K562 (cell line): ENCODE measurements around the gene MYCBPAP. TPM values are rescaled to one million over a fixed set of nuclear protein-coding genes. Genes with fewer than 3 reads are reported as not detected.

Experiments
- ATAC-seq: fragments of 200-7000 bp; cut with Tn5 transposase; 3 replicates; pipeline ENCODE4 v1.9.1; 2020; ENCODE audit warnings: moderate library complexity
- BruUV-seq: library from RNA; stranded (reverse); fragments of 400-500 nt; replicated peaks from 2 replicates; lab custom pipeline; 2021; lab: Mats Ljungman, UMichigan
- CTCF ChIA-PET: fragments of 300-600 bp; formaldehyde crosslinking; extraction: SDS; loops from one replicate; lab custom pipeline; 2021; ENCODE audit warnings: low intra/inter-chr PET ratio; lab: Yijun Ruan, JAX
- POLR2A ChIA-PET: fragments of 300-600, 350-650 bp; sonication (Branson Sonifier 250); formaldehyde crosslinking; extraction: SDS; loops from one replicate; lab custom pipeline; 2021; ENCODE audit warnings: antibody characterized with exemption, inconsistent platforms; lab: Yijun Ruan, JAX
- DNase-seq, 4 experiments: peaks; one replicate each; pipeline versions ENCODE4 v3.0.0 to v3.0.0-alpha.2; 2011 to 2018; ENCODE audit warnings: low spot score in 3 of 4, mixed read lengths in 3 of 4; ENCODE audit errors: extremely low read depth in 1 of 4
- FAIRE-seq: peaks from 2 replicates; lab custom pipeline; 2011; peaks lifted over from hg19 to GRCh38; lab: Jason Lieb, UNC
- H2AFZ ChIP-seq: 2 replicates; pipeline ENCODE4 v1.6.0; 2011; ENCODE audit warnings: low read depth, low read length, control low read depth, inconsistent platforms
- H3K27ac ChIP-seq: fragments of 200-600 bp; 3 replicates; pipeline ENCODE4 v1.8.0; 2011; ENCODE audit warnings: low read depth, mild to moderate bottlenecking, control low read depth, inconsistent platforms, low read length, moderate library complexity, mixed read lengths; ENCODE audit errors: extremely low read depth
- H3K27me3 ChIP-seq, 2 experiments: fragments of 300-600 bp in 1 of 2; 2 replicates in 1 of 2; 3 replicates in 1 of 2; pipeline versions ENCODE4 v1.6.0 to v1.8.0; 2011; ENCODE audit warnings: inconsistent platforms in 2 of 2, low read length in 2 of 2, mild to moderate bottlenecking in 1 of 2, mixed read lengths in 1 of 2, moderate library complexity in 1 of 2; ENCODE audit not compliant: control insufficient read depth in 2 of 2, insufficient read depth in 2 of 2
- H3K36me3 ChIP-seq: fragments of 300-600 bp; 3 replicates; pipeline ENCODE4 v1.8.0; 2011; ENCODE audit warnings: mild to moderate bottlenecking, low read length, inconsistent platforms; ENCODE audit not compliant: control insufficient read depth, insufficient read depth
- H3K4me1 ChIP-seq, 2 experiments: fragments of 200-600 bp in 1 of 2; replicated peaks in 1 of 2; 2 replicates in 1 of 2; 3 replicates in 1 of 2; pipeline versions ENCODE4 v1.5.1 to v1.8.0; 2011; ENCODE audit warnings: inconsistent platforms in 2 of 2, low read length in 2 of 2, mild to moderate bottlenecking in 1 of 2, mixed read lengths in 1 of 2, moderate library complexity in 1 of 2; ENCODE audit not compliant: control insufficient read depth in 2 of 2, insufficient read depth in 2 of 2
- H3K4me2 ChIP-seq: 2 replicates; pipeline ENCODE4 v1.6.1; 2011; ENCODE audit warnings: low read length, control low read depth, inconsistent platforms, mixed read lengths; ENCODE audit not compliant: insufficient read depth
- H3K4me3 ChIP-seq: fragments of 200-600 bp; sonication (generic), shearing (Covaris generic); 2 replicates; pipeline ENCODE4 v1.5.1; 2016; ENCODE audit warnings: control low read depth, inconsistent platforms
- H3K79me2 ChIP-seq: fragments of 200-600 bp; 3 replicates; pipeline ENCODE4 v1.8.0; 2011; ENCODE audit warnings: low read length, inconsistent platforms; ENCODE audit not compliant: control insufficient read depth, insufficient read depth
- H3K9ac ChIP-seq, 2 experiments: 2 replicates each; pipeline versions ENCODE4 v1.6.0 to v1.6.1; 2011; ENCODE audit warnings: low read depth in 2 of 2, low read length in 2 of 2, control low read depth in 1 of 2, inconsistent platforms in 1 of 2, mild to moderate bottlenecking in 1 of 2, mixed read lengths in 1 of 2; ENCODE audit not compliant: insufficient read depth in 1 of 2
- H3K9me1 ChIP-seq: one replicate; pipeline ENCODE4 v1.6.0; 2011; ENCODE audit warnings: inconsistent platforms, mild to moderate bottlenecking, low read length, moderate library complexity; ENCODE audit not compliant: control insufficient read depth, insufficient read depth
- H3K9me3 ChIP-seq: replicated peaks from 2 replicates; pipeline ENCODE4 v1.5.1; 2011; ENCODE audit warnings: low read depth, low read length, inconsistent platforms; ENCODE audit not compliant: control insufficient read depth, insufficient read depth
- H4K20me1 ChIP-seq: replicated peaks from 2 replicates; pipeline ENCODE4 v1.6.1; 2011; ENCODE audit warnings: low read length, inconsistent platforms, mixed read lengths; ENCODE audit not compliant: control insufficient read depth, insufficient read depth
- BHLHE40 ChIP-seq: IDR thresholded peaks from 2 replicates; pipeline ENCODE4 v1.6.1; 2011; ENCODE audit warnings: low read length, improper control_type of control experiment
- COPS2 ChIP-seq: fragments of 450-650 bp; conservative IDR thresholded peaks from 2 replicates; pipeline ENCODE4 v1.6.1; 2016; ENCODE audit warnings: mild to moderate bottlenecking, moderate library complexity
- DIDO1 ChIP-seq: fragments of 450-650 bp; IDR thresholded peaks from 2 replicates; pipeline ENCODE4 v1.6.1; 2016; ENCODE audit warnings: low read depth, missing biosample characterization, missing genetic modification characterization
- EGR1 ChIP-seq: fragments of 450-650 bp; conservative IDR thresholded peaks from 2 replicates; pipeline ENCODE4 v1.6.1; 2017; ENCODE audit warnings: mild to moderate bottlenecking
- KDM1A ChIP-seq, 2 experiments: fragments of 450-650 bp; IDR thresholded peaks; 2 replicates each; pipeline ENCODE4 v1.6.1; 2016; ENCODE audit warnings: mild to moderate bottlenecking in 2 of 2
- SLC30A9 ChIP-seq: fragments of 250-450 bp; sonication (Bioruptor Pico); IDR thresholded peaks from 2 replicates; pipeline ENCODE4 v1.8.0; 2022; ENCODE audit warnings: mild to moderate bottlenecking, moderate library complexity
- TCF3 ChIP-seq: sonication (generic); formaldehyde crosslinking; IDR thresholded peaks from 2 replicates; pipeline ENCODE4 v1.4.0; 2020; ENCODE audit warnings: mild to moderate bottlenecking, missing genetic modification reagents
- YBX1 ChIP-seq: fragments of 450-650 bp; IDR thresholded peaks from 2 replicates; pipeline ENCODE4 v1.7.1; 2016; ENCODE audit warnings: mild to moderate bottlenecking
- ZNF224 ChIP-seq: sonication (generic); formaldehyde crosslinking; IDR thresholded peaks from 2 replicates; pipeline ENCODE4 v1.8.0; 2022; ENCODE audit warnings: mild to moderate bottlenecking, missing genetic modification reagents
- ZNF431 ChIP-seq: sonication (generic); formaldehyde crosslinking; IDR thresholded peaks from 2 replicates; pipeline ENCODE4 v1.8.0; 2022; ENCODE audit warnings: mild to moderate bottlenecking, missing genetic modification reagents
- WGBS: fragments of 100-300 bp; shearing (Covaris generic); methylation state at CpG from one replicate; pipeline ENCODE4 v1.1.6; 2016; ENCODE audit warnings: low coverage, mixed read lengths; ENCODE audit not compliant: insufficient coverage; ENCODE audit errors: missing lambda C conversion rate; 5-methylcytosine and 5-hydroxymethylcytosine counted together
- in situ Hi-C: fragments of 300-500 bp; cut with MboI; formaldehyde crosslinking; loops from 4 replicates; pipeline ENCODE4 v1.15.0; 2018; ENCODE audit warnings: inconsistent platforms, mixed read lengths
- intact Hi-C: fragments of 100-400 bp; cut with micrococcal nuclease; formaldehyde crosslinking; loops from 2 replicates; pipeline ENCODE4 v1.14.2; 2022
- polyA plus RNA-seq, 8 experiments: library from polyadenylated mRNA; depleted of rRNA in 4 of 8; stranded (reverse) in 5 of 8; unstranded in 3 of 8; fragments of >200 nt; fragmentation: Nextera tagmentation in 2 of 8; fragmentation: Illumina TruSeq in 1 of 8; extraction: Ambion mirVana in 2 of 8; extraction: Trizol in 1 of 8; gene quantifications; 2 replicates each; pipeline versions ENCODE4 v1.2.1 to v1.2.3, GENCODE V29; 2011 to 2014; ENCODE audit warnings: inconsistent platforms in 1 of 8, missing spikeins in 1 of 8
- total RNA-seq, 7 experiments: library from RNA; depleted of rRNA in 6 of 7; stranded (reverse); fragments of >200 nt in 6 of 7; fragmentation: Illumina TruSeq in 2 of 7; extraction: Trizol in 2 of 7; gene quantifications; 2 replicates each; pipeline versions ENCODE4 v1.2.1 to v1.2.3, GENCODE V29; 2011 to 2021; ENCODE audit warnings: low replicate concordance in 1 of 7
- TF ChIP-seq, protein P1 (sequence below), 2 experiments: fragments of 450-650 bp; conservative IDR thresholded peaks; 2 replicates each; pipeline ENCODE4 v1.6.1; 2017; ENCODE audit warnings: mild to moderate bottlenecking in 2 of 2, moderate library complexity in 2 of 2
- TF ChIP-seq, protein P2 (sequence below): sonication (generic); formaldehyde crosslinking; IDR thresholded peaks from 2 replicates; pipeline ENCODE4 v1.9.0; 2022; ENCODE audit warnings: mild to moderate bottlenecking, missing genetic modification reagents

The MYCBPAP gene
- total and polyA plus RNA-seq, 9 of the 15 experiments (the other 6 are each of a cell fraction or from before 2014, with no cell fraction given) = not detected

DNA sequence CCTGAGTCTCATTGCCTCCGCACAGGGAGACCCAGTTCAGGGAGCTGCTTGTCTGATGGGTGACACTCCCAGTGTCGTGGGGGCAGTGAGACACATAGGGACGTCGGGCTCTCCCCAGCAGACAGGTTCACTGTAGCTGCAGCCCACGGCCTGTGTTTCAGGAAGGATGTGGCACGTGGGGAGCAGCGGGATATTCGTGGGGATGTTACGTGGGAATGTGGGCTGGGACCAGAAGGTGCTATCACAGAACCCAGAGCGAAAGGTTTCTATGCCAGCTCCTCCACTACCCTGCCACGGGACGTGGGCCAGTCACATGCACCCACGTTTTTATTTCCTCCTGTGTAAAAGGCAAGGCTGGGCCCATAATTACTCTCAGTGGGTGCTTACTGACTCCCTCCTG, 68.6 kb downstream of the MYCBPAP start:
- WGBS = 0% methylated on average over 9 of the region's 13 CpGs
- intact Hi-C loops (no loop called here), in situ Hi-C loops (no loop called here)
- H3K27me3 ChIP-seq = peaks cover 15 to 82% of the 10 kb centered on the region in 2 experiments; a peak in 4 of 5 replicates
- H3K9ac ChIP-seq = no peak overlapping the region
- no peaks in the 10 kb centered on the region for H3K9me1 ChIP-seq
- ChIA-PET POLR2A (interaction anchor here (0.6 to 1.1 kb wide), 3 partner anchors 9 to 11 kb away, joined by 3 to 6 read pairs (median 4); no protein-coding TSS in a partner anchor), CTCF (no interaction called here)
- no TSS peak for BruUV-seq
- no peak for FAIRE-seq
- H3K36me3 ChIP-seq = no peaks in the 10 kb centered on the region
- H3K79me2 ChIP-seq = no peaks in the 10 kb centered on the region
- no peak overlapping the region for H2AFZ ChIP-seq
- H4K20me1 ChIP-seq = peaks cover 16% of the 10 kb centered on the region; the same call in 1 of the 2 replicates
- TF ChIP-seq YBX1 (no peak), COPS2 (no peak), ZNF431 (CRISPR knock-in tag) (no peak), TCF3 (CRISPR knock-in tag) (no peak), SLC30A9 (CRISPR knock-in tag) (no peak)
- no peaks in the 10 kb centered on the region; the same call in 1 of the 2 replicates for H3K9me3 ChIP-seq
- peaks cover 14 to 29% of the 10 kb centered on the region in 2 experiments; a peak in 4 of 5 replicates for H3K4me1 ChIP-seq
- no peak overlapping the region for H3K4me2 ChIP-seq
- no peak overlapping the region for H3K4me3 ChIP-seq
- no peak for DNase-seq
- ATAC-seq = no peak
- H3K27ac ChIP-seq = no peak overlapping the region

DNA sequence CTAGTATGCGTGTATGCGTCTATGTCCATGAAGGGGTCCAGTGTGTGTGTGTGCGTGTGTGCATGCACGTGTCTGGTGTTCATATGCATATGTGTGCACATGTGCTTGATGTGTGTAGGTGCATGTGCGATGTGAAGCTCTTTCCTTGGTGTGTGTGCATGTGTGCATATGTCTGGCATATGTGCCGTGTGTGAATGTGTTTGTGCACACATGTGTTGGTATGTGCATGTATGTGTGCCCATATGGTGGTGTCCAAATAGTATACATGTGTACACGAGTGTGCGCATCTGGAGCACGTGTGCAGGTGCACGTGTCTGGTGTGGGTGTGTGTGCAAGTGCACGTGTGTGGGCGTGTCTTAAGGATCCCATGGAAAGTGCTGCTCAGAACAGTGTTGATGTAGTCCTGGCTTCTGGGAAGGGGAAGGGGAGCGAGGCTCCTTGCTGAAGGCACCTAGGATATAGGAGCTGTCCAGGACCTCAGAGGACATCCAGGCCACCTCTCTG, 69.3 kb downstream of the MYCBPAP start:
- DNase-seq (no peak), FAIRE-seq (no peak), ATAC-seq (no peak)
- Histone ChIP-seq H3K27ac (no peak overlapping the region), H3K79me2 (no peaks in the 10 kb centered on the region), H3K9ac (no peak overlapping the region), H3K9me3 (no peaks in the 10 kb centered on the region; the same call in 1 of the 2 replicates), H4K20me1 (peaks cover 16% of the 10 kb centered on the region; the same call in 1 of the 2 replicates), H2AFZ (no peak overlapping the region), H3K4me1 (peaks cover 14 to 27% of the 10 kb centered on the region in 2 experiments; a peak in 4 of 5 replicates), H3K36me3 (no peaks in the 10 kb centered on the region), H3K27me3 (peaks cover 13 to 83% of the 10 kb centered on the region in 2 experiments; a peak in 4 of 5 replicates), H3K4me2 (no peak overlapping the region), H3K9me1 (no peaks in the 10 kb centered on the region), H3K4me3 (no peak overlapping the region)
- 12% methylated on average over 13 of the region's 13 CpGs for WGBS
- ChIA-PET POLR2A (no interaction called here), CTCF (no interaction called here)
- TF ChIP-seq BHLHE40 = peak; percentile 88
- TF ChIP-seq KDM1A (IDR thresholded peaks at IDR 0.05) = peak in 1 of 2 experiments; percentile 83; a peak in 2 of 4 replicates
- TF ChIP-seq ZNF224 (CRISPR knock-in tag) = no peak
- TF ChIP-seq DIDO1 (tag) = no peak
- TF ChIP-seq, protein P1, sequence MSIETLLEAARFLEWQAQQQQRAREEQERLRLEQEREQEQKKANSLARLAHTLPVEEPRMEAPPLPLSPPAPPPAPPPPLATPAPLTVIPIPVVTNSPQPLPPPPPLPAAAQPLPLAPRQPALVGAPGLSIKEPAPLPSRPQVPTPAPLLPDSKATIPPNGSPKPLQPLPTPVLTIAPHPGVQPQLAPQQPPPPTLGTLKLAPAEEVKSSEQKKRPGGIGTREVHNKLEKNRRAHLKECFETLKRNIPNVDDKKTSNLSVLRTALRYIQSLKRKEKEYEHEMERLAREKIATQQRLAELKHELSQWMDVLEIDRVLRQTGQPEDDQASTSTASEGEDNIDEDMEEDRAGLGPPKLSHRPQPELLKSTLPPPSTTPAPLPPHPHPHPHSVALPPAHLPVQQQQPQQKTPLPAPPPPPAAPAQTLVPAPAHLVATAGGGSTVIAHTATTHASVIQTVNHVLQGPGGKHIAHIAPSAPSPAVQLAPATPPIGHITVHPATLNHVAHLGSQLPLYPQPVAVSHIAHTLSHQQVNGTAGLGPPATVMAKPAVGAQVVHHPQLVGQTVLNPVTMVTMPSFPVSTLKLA (conservative IDR thresholded peaks at IDR 0.05) = peak in 1 of 2 experiments; percentile 68; a peak in 2 of 4 replicates
- TF ChIP-seq EGR1 = peak; percentile 40
- TF ChIP-seq, protein P2, sequence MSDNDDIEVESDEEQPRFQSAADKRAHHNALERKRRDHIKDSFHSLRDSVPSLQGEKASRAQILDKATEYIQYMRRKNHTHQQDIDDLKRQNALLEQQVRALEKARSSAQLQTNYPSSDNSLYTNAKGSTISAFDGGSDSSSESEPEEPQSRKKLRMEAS (CRISPR knock-in tag) = 0 out of 2 replicates have a peak, but pooled peaks have one; percentile 32
- intact Hi-C loops = no loop called here
- no TSS peak for BruUV-seq
- in situ Hi-C loops = no loop called here
